HG02571 (cell line): Measurements from ENCODE around the gene MAGI2.

ENCODE experiments used
- ATAC-seq: cut with Tn5 transposase; IDR thresholded peaks from one replicate; pipeline ENCODE4 v1.9.1; 2021; ENCODE audit warnings: mild to moderate bottlenecking, moderate library complexity; ENCODE audit not compliant: unreplicated experiment

The MAGI2 gene

GRCh38 chr7:78842068-78842467, 611.4 kb downstream of the MAGI2 start:
- ATAC-seq = no peak

- ATAC-seq = no peak
These were observed 617.6 kb downstream of the MAGI2 start for GRCh38 chr7:78835897-78836296.

GRCh38 chr7:78828317-78828716, 625.1 kb downstream of the MAGI2 start:
- no peak for ATAC-seq

- ATAC-seq = no peak
These were observed 649.9 kb downstream of the MAGI2 start for GRCh38 chr7:78803501-78804127.

- no peak for ATAC-seq
These were observed 659.4 kb downstream of the MAGI2 start for GRCh38 chr7:78794101-78794500.

GRCh38 chr7:78792624-78793023, 660.8 kb downstream of the MAGI2 start:
- no peak for ATAC-seq

- ATAC-seq = no peak
These were observed 661.5 kb downstream of the MAGI2 start for GRCh38 chr7:78792006-78792405.

- ATAC-seq = no peak
These were observed 665.0 kb downstream of the MAGI2 start for GRCh38 chr7:78788464-78788863.

- no peak for ATAC-seq
These were observed 665.6 kb downstream of the MAGI2 start for GRCh38 chr7:78787854-78788253.

GRCh38 chr7:78786055-78786454, 667.4 kb downstream of the MAGI2 start:
- no peak for ATAC-seq

GRCh38 chr7:78783179-78783962, 670.1 kb downstream of the MAGI2 start:
- no peak for ATAC-seq

GRCh38 chr7:78780560-78780959, 672.9 kb downstream of the MAGI2 start:
- no peak for ATAC-seq

GRCh38 chr7:78779788-78780187, 673.7 kb downstream of the MAGI2 start:
- ATAC-seq = no peak

- no peak for ATAC-seq
These were observed 675.6 kb downstream of the MAGI2 start for GRCh38 chr7:78777829-78778228.

GRCh38 chr7:78770422-78771410, 682.8 kb downstream of the MAGI2 start:
- no peak for ATAC-seq

GRCh38 chr7:78769481-78770101, 683.9 kb downstream of the MAGI2 start:
- ATAC-seq = peak; percentile 75

- ATAC-seq = no peak
These were observed 684.6 kb downstream of the MAGI2 start for GRCh38 chr7:78768859-78769258.

GRCh38 chr7:78765943-78766729, 687.3 kb downstream of the MAGI2 start:
- ATAC-seq = no peak

- ATAC-seq = no peak
These were observed 688.9 kb downstream of the MAGI2 start for GRCh38 chr7:78764571-78764970.

GRCh38 chr7:78762625-78763024, 690.8 kb downstream of the MAGI2 start:
- ATAC-seq = no peak
